ENCODE results near the gene PRR12. TPM values are rescaled to one million over a fixed set of nuclear protein-coding genes. Genes with fewer than 3 reads are reported as not detected.

The PRR12 gene
- polyA plus RNA-seq, 3 donors = 0.04 to 3.3 (median 0.11) TPM

- WGBS (ENCODE audit: insufficient coverage) = under 1% methylated on average over 53 of the region's 53 CpGs
- Histone ChIP-seq H4K20me1 (ENCODE audit: insufficient read depth, low read length) (peaks cover 47% of the 10 kb centered on the region), H3K79me2 (ENCODE audit: insufficient read depth, low read length) (peaks cover 45% of the 10 kb centered on the region), H3K9me3 (replicated peaks in 1 of 2; ENCODE audit: control insufficient read depth in 1 of 2, insufficient read depth in 1 of 2, low read length in 2 of 2) (no peaks in the 10 kb centered on the region), H3K9ac (ENCODE audit: insufficient read depth, low read length, poor library complexity, severe bottlenecking) (peak overlapping the region; percentile 64), H3K27me3 (ENCODE audit: control insufficient read depth in 2 of 2, insufficient read depth in 2 of 2, low read length in 2 of 2) (no peaks in the 10 kb centered on the region), H3K4me1 (ENCODE audit: control insufficient read depth in 1 of 2, insufficient read depth in 2 of 2, low read length in 2 of 2) (peaks cover 17 to 35% of the 10 kb centered on the region in 2 donors), H2AFZ (ENCODE audit: insufficient read depth, low read depth, low read length, poor library complexity, severe bottlenecking) (peak overlapping the region; percentile 92), H3K4me2 (replicated peaks; ENCODE audit: extremely low read depth, low read length, poor library complexity, severe bottlenecking) (peak overlapping the region; percentile 100), H3K36me3 (replicated peaks in 1 of 2; ENCODE audit: control insufficient read depth in 1 of 2, insufficient read depth in 2 of 2, low read length in 2 of 2) (peaks cover 31 to 39% of the 10 kb centered on the region in 2 donors), H3K27ac (ENCODE audit: low read depth in 1 of 2, low read length in 2 of 2) (peak overlapping the region; percentile 52 to 78), H3K4me3 (replicated peaks in 1 of 3; ENCODE audit: low read depth in 2 of 3, low read length in 3 of 3) (peak overlapping the region; percentile 52 to 94 (median 72))
- intact Hi-C loops (cut with micrococcal nuclease) = loop anchor here in 1 of 2 donors (1.0 to 10.0 kb wide), 3 partner anchors 22 to 360 kb away; partner anchors contain the start of genes NOSIP, SCAF1, VRK3 and ZNF473
- DNase-seq = peak; percentile 65 to 70 (median 69)
- TF ChIP-seq CTCF (IDR thresholded peaks at IDR 0.05) = no peak
- Mint-ChIP-seq H3K27ac (peak overlapping the region; percentile 89 to 99 (median 94)), H3K4me3 (peak overlapping the region; percentile 97 to 100), H3K27me3 (ENCODE audit: low read depth in 3 of 3) (no peaks in the 10 kb centered on the region), H3K4me1 (peaks cover 32% of the 10 kb centered on the region), H3K9me3 (peaks cover 0 to 2% (median 0%) of the 10 kb centered on the region in 7 donors), H3K36me3 (peaks cover 30 to 42% of the 10 kb centered on the region in 2 donors)
These were observed 73.4 kb downstream of the PRR12 start for GRCh38 chr19:49664171-49665035.

DNA sequence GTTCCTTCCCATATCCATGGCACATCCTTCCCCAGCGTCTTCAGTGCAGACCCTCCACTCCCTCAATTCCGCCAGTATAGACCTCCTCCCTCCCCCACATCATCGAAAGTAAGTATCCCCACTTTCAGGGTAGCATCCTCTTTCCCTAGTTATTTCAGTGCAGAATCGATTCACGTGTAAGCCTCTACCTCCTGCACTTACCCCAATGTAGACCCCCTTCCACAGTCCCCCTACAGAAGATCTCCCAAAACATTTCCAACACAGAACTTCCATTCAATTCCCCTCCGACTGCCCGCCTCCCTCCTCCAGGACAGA is 74.0 kb downstream of the PRR12 start:
- Histone ChIP-seq H3K79me2 (ENCODE audit: insufficient read depth, low read length) (peaks cover 45% of the 10 kb centered on the region), H3K4me3 (replicated peaks in 1 of 3; ENCODE audit: low read depth in 2 of 3, low read length in 3 of 3) (peak overlapping the region; percentile 52 to 94 (median 72)), H3K9ac (ENCODE audit: insufficient read depth, low read length, poor library complexity, severe bottlenecking) (peak overlapping the region; percentile 64), H3K27me3 (ENCODE audit: control insufficient read depth in 2 of 2, insufficient read depth in 2 of 2, low read length in 2 of 2) (no peaks in the 10 kb centered on the region), H4K20me1 (ENCODE audit: insufficient read depth, low read length) (peaks cover 41% of the 10 kb centered on the region), H2AFZ (ENCODE audit: insufficient read depth, low read depth, low read length, poor library complexity, severe bottlenecking) (peak overlapping the region; percentile 92), H3K36me3 (replicated peaks in 1 of 2; ENCODE audit: control insufficient read depth in 1 of 2, insufficient read depth in 2 of 2, low read length in 2 of 2) (peaks cover 27 to 33% of the 10 kb centered on the region in 2 donors), H3K4me2 (replicated peaks; ENCODE audit: extremely low read depth, low read length, poor library complexity, severe bottlenecking) (peak overlapping the region; percentile 100), H3K9me3 (replicated peaks in 1 of 2; ENCODE audit: control insufficient read depth in 1 of 2, insufficient read depth in 1 of 2, low read length in 2 of 2) (no peaks in the 10 kb centered on the region), H3K4me1 (ENCODE audit: control insufficient read depth in 1 of 2, insufficient read depth in 2 of 2, low read length in 2 of 2) (peaks cover 17 to 35% of the 10 kb centered on the region in 2 donors), H3K27ac (ENCODE audit: low read depth in 1 of 2, low read length in 2 of 2) (peak overlapping the region; percentile 52 to 78)
- peak overlapping the region; percentile 97 to 100 for H3K4me3 Mint-ChIP-seq
- 1% methylated on average over 7 of the region's 7 CpGs for WGBS (ENCODE audit: insufficient coverage)
- H3K27me3 Mint-ChIP-seq (ENCODE audit: low read depth in 3 of 3) = no peaks in the 10 kb centered on the region
- H3K9me3 Mint-ChIP-seq = no peaks in the 10 kb centered on the region
- no peak for TF ChIP-seq CTCF (IDR thresholded peaks at IDR 0.05)
- DNase-seq = no peak
- intact Hi-C loops (cut with micrococcal nuclease) = loop anchor here in 1 of 2 donors (10.0 kb wide), 1 partner anchor 360 kb away; the partner anchor contains the start of genes VRK3 and ZNF473
- peak overlapping the region; percentile 89 to 99 (median 94) for H3K27ac Mint-ChIP-seq
- H3K4me1 Mint-ChIP-seq = peaks cover 32% of the 10 kb centered on the region
- peaks cover 29 to 40% of the 10 kb centered on the region in 2 donors for H3K36me3 Mint-ChIP-seq
